Neural progenitor cell (in vitro differentiated cells): ENCODE data around the gene PRKAA1.

Experiments
- EZH2 ChIP-seq: fragments of 200-600 bp; sonication (generic); IDR thresholded peaks from 2 replicates; pipeline ENCODE4 v1.6.1; 2017; ENCODE audit warnings: antibody characterized with exemption, mild to moderate bottlenecking, moderate library complexity
- TF ChIP-seq, protein P1 (sequence below): fragments of 200-600 bp; sonication (generic); IDR thresholded peaks from 2 replicates; pipeline ENCODE4 v1.5.1; 2017; ENCODE audit warnings: antibody characterized with exemption, mild to moderate bottlenecking

DNA sequence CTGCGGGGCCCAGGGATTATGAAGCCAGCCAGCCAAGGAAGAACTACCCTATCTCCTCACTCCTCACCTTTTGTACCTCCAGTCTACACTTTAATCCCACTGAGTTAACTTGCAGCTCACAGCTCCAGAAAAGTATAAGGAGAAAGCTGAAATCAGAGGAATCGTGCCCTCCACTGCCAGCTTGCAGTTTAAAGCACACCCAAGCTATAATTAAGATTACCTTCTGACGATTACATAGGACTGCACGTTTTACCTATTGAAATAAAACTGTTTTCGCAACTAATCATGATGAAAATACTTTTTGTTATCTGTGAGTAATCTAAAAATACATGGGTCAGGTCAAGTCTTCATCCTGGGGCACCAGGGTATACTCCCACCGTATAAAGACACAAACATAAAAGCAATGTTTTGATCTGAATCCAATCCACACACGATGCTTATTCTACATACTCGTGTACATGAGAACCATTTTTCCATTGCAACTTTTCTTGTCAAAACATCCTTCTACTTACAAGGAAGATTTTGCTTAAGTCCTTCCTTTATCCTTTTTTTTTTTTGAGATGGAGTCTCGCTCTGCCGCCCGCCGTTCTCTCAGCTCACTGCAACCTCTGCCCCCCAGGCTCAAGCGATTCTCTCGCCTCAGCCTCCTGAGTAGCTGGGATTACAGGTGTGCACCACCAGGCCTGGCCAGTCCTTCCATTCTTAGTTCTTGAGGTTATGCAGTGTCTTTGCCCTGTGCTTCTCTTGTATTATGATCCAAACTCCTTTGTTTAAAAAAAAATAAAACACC, 29.2 kb upstream of the PRKAA1 start:
- no peak for TF ChIP-seq EZH2
- TF ChIP-seq, protein P1, sequence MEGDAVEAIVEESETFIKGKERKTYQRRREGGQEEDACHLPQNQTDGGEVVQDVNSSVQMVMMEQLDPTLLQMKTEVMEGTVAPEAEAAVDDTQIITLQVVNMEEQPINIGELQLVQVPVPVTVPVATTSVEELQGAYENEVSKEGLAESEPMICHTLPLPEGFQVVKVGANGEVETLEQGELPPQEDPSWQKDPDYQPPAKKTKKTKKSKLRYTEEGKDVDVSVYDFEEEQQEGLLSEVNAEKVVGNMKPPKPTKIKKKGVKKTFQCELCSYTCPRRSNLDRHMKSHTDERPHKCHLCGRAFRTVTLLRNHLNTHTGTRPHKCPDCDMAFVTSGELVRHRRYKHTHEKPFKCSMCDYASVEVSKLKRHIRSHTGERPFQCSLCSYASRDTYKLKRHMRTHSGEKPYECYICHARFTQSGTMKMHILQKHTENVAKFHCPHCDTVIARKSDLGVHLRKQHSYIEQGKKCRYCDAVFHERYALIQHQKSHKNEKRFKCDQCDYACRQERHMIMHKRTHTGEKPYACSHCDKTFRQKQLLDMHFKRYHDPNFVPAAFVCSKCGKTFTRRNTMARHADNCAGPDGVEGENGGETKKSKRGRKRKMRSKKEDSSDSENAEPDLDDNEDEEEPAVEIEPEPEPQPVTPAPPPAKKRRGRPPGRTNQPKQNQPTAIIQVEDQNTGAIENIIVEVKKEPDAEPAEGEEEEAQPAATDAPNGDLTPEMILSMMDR = no peak
